ENCODE measurements around the gene SLC6A6.

SLC6A6 gene

GRCh38 chr3:14423963-14424362 is 21.6 kb downstream of the SLC6A6 start:
- TF ChIP-seq CTCF (IDR thresholded peaks at IDR 0.05; ENCODE audit: low read depth, low read length, missing control alignments): no peak
- no peak overlapping the region for H3K4me3 ChIP-seq (replicated peaks; ENCODE audit: low read depth, low read length)
- DNase-seq (ENCODE audit: extremely low read depth, low read depth): no peak

DNA sequence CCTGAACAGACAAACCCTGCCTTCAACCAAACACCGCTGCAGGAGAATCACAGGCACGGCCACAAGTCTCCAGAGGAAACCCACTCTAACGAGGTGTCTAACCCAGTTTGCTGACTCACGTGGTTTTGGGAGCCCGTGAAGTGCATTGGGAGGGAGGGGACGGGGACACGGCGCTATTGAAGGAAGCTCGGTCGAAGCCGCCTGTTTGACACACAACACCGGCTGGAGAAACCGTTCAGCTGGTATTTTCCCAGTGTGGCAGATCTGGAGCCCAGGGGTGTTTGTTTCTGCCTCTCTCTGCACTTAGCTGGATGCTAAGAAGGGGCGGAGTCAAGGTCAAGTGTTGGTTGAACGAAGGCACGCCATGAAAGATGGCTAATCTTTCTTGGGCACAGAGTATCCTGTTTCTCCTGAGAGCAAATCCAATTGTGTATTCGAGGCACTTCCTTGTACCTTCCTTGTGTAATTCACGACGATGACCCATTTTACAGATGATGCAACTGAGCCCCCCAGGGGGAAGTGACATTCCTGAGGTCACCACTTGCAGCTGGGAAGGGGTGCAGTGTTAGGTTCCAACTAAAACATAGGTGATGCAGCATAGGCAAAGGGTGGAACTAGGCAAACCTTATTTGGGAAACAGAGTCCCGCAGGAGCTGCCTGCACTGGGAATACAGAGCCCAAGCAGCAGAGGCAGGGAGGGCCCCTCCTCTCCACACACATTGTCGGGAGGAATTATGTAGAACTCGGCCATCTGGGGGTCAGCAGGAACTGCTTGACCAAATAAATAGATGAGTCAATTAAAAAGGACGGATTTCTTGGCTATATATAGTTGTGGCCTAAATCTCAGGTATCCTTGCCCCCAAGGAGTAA is 22.5 kb downstream of the SLC6A6 start:
- DNase-seq (ENCODE audit: extremely low read depth, low read depth): no peak
- TF ChIP-seq CTCF (IDR thresholded peaks at IDR 0.05; ENCODE audit: low read depth, low read length, missing control alignments): no peak
- H3K4me3 ChIP-seq (replicated peaks; ENCODE audit: low read depth, low read length): no peak overlapping the region

- H3K4me3 ChIP-seq (replicated peaks; ENCODE audit: low read depth, low read length): no peak overlapping the region
- no peak for TF ChIP-seq CTCF (IDR thresholded peaks at IDR 0.05; ENCODE audit: low read depth, low read length, missing control alignments)
- no peak for DNase-seq (ENCODE audit: extremely low read depth, low read depth)
Observed at GRCh38 chr3:14425581-14426304, 23.3 kb downstream of the SLC6A6 start.

- no peak for DNase-seq (ENCODE audit: extremely low read depth, low read depth)
- no peak overlapping the region for H3K4me3 ChIP-seq (replicated peaks; ENCODE audit: low read depth, low read length)
- TF ChIP-seq CTCF (IDR thresholded peaks at IDR 0.05; ENCODE audit: low read depth, low read length, missing control alignments): no peak
Observed at GRCh38 chr3:14426305-14426620, 23.9 kb downstream of the SLC6A6 start.

- H3K4me3 ChIP-seq (replicated peaks; ENCODE audit: low read depth, low read length): no peak overlapping the region
- TF ChIP-seq CTCF (IDR thresholded peaks at IDR 0.05; ENCODE audit: low read depth, low read length, missing control alignments): no peak
- DNase-seq (ENCODE audit: extremely low read depth, low read depth): no peak
Observed at GRCh38 chr3:14428087-14429033, 26.0 kb downstream of the SLC6A6 start.

DNA sequence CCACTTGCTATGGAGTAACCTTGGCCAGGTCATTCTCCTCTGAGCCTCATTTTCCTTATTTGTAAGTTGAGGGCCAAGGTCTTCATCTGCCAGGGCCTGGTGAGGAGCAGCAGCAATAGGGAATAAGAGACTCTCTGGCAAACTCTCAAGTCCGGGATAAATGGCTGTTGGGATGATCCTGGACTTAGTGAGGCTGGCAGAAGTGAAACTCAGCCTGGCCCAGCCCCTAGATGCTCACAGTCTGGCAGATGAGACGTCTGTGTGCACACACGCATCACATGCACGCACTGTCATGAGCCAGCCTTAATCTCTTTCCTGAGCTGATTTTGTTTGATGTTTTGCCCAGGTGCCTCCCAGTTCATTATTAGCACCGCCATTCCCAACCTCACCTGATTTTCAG is 26.8 kb downstream of the SLC6A6 start:
- DNase-seq (ENCODE audit: extremely low read depth, low read depth): no peak
- no peak overlapping the region for H3K4me3 ChIP-seq (replicated peaks; ENCODE audit: low read depth, low read length)
- TF ChIP-seq CTCF (IDR thresholded peaks at IDR 0.05; ENCODE audit: low read depth, low read length, missing control alignments): no peak
